HG03135 (cell line): ENCODE results near the gene GCN1.
"Not testable (repeated sequence)": the region's sequence is repeated elsewhere in the genome, so short reads cannot be mapped to it uniquely, and the experiment has no call there.

ENCODE experiments used
- ATAC-seq: cut with Tn5 transposase; IDR thresholded peaks from one replicate; pipeline ENCODE4 v1.9.1; 2021; ENCODE audit warnings: mild to moderate bottlenecking, moderate library complexity; ENCODE audit not compliant: unreplicated experiment

GCN1 gene, protein sequence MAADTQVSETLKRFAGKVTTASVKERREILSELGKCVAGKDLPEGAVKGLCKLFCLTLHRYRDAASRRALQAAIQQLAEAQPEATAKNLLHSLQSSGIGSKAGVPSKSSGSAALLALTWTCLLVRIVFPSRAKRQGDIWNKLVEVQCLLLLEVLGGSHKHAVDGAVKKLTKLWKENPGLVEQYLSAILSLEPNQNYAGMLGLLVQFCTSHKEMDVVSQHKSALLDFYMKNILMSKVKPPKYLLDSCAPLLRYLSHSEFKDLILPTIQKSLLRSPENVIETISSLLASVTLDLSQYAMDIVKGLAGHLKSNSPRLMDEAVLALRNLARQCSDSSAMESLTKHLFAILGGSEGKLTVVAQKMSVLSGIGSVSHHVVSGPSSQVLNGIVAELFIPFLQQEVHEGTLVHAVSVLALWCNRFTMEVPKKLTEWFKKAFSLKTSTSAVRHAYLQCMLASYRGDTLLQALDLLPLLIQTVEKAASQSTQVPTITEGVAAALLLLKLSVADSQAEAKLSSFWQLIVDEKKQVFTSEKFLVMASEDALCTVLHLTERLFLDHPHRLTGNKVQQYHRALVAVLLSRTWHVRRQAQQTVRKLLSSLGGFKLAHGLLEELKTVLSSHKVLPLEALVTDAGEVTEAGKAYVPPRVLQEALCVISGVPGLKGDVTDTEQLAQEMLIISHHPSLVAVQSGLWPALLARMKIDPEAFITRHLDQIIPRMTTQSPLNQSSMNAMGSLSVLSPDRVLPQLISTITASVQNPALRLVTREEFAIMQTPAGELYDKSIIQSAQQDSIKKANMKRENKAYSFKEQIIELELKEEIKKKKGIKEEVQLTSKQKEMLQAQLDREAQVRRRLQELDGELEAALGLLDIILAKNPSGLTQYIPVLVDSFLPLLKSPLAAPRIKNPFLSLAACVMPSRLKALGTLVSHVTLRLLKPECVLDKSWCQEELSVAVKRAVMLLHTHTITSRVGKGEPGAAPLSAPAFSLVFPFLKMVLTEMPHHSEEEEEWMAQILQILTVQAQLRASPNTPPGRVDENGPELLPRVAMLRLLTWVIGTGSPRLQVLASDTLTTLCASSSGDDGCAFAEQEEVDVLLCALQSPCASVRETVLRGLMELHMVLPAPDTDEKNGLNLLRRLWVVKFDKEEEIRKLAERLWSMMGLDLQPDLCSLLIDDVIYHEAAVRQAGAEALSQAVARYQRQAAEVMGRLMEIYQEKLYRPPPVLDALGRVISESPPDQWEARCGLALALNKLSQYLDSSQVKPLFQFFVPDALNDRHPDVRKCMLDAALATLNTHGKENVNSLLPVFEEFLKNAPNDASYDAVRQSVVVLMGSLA (N-terminal part only)

GRCh38 chr12:120194534-120195395 is at the start of gene GCN1:
TSS of gene GCN1 (minus strand) at chr12:120194715. CDS start at chr12:120194697, 18 bp downstream.
- peak; percentile 77 for ATAC-seq

GRCh38 chr12:120242971-120243699 is 48.6 kb upstream of the GCN1 start:
- ATAC-seq, result no peak

GRCh38 chr12:120242275-120242799 is 47.8 kb upstream of the GCN1 start:
- ATAC-seq, result no peak

GRCh38 chr12:120241561-120242274 is 47.2 kb upstream of the GCN1 start:
- ATAC-seq, result no peak

DNA sequence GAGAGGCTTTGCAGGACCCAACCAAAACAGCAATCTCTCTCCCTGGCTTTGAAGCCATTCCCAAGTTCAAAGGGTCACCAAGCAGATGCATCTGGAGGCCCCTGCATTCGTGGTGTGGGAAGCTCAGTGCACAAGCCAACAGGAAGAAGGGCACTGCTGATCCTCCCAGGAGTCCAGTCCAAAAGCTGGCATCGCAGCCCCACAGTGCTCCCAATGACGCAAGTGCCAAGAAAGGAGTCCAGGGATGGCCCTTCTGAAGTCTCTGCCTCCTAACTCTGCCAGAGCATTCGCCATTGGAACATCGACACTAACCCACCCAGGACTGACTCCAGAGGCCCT is 45.9 kb upstream of the GCN1 start:
- ATAC-seq, result no peak

GRCh38 chr12:120239776-120240494 is 45.4 kb upstream of the GCN1 start:
- no peak for ATAC-seq

GRCh38 chr12:120238839-120239445 is 44.4 kb upstream of the GCN1 start:
- ATAC-seq, result no peak

GRCh38 chr12:120238217-120238616 is 43.7 kb upstream of the GCN1 start:
- ATAC-seq, result no peak

GRCh38 chr12:120237360-120238171 is 43.1 kb upstream of the GCN1 start:
- no peak for ATAC-seq

- ATAC-seq, result not testable (repeated sequence)
These were observed 42.3 kb upstream of the GCN1 start for GRCh38 chr12:120236809-120237208.

DNA sequence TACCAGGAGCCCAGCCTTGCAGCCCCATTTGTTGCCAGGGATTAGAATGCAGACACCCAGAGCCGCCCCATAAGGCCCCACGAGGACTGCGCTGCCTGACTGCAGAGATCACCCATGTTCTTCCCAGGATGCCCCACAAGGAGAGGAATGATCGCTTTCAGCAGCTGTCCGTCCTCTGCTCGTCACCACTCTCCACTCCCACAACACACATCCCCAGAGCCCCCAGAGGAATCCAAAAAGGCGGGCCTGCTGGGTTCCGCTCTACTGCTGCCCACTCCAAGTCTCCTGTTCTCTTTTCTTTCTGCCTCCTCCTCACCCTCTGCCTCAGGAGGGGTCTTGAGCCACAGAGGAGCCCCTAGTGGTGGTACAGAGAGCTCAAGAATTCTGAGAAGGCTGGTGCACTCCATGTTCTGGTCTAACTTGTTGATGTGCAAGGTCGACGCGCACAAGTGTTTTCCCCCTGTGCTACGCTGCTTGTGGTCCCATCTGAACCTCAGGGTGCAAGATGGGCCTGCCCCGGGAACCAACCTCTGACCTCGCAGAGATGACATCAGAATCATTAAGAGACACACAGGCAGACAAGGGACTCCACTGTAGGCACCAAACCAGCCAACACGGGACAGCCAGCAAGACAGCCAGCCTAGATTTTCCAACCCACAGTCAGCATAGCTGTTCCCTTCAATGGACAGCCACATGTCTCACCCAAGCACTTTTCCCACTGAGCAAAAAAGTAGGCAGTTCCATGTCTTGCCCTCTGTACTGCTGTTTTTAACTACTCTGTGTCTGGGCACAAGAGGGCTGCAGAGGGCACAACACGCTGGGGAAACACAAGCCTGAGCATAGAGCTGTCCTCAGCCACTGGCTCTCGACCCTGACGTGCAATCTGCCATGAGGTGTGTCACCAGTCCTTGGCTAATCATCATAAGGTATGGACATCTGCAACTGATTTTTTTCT is 41.1 kb upstream of the GCN1 start:
- ATAC-seq, result no peak

DNA sequence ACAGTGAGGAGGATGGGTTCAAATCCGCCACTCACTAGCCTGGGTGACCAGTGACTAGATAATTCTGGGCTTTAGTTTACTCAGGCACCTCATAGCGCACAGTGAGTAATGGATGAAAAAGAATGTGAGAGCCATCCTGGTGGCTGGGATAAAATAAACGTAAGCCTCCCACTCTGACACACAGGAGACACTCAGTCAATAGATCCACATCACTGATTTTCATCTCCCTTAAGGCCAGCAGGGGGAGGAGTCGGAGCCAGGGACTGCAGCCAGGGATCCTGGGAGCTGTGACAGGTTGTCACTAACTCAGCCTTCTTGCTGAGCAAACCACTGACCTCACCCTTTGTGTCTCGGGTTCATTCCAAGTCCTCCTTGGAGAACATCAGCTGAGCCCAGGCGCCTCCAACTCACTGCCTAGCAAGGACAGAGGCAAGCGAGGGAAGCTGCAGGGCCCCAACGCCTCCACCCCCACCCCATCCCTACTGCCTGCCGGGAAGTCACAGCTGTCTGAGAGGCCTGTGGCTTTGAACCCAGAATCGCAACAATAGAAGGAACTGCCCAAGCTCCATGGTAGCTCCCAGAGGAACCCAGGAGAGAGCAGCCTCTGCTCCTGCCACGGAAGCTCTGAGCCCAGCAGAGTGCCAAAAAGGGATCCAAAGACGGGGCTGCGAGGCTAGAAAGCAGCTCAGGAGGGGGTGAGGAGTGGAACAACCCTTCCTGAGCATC is 40.3 kb upstream of the GCN1 start:
- no peak for ATAC-seq

DNA sequence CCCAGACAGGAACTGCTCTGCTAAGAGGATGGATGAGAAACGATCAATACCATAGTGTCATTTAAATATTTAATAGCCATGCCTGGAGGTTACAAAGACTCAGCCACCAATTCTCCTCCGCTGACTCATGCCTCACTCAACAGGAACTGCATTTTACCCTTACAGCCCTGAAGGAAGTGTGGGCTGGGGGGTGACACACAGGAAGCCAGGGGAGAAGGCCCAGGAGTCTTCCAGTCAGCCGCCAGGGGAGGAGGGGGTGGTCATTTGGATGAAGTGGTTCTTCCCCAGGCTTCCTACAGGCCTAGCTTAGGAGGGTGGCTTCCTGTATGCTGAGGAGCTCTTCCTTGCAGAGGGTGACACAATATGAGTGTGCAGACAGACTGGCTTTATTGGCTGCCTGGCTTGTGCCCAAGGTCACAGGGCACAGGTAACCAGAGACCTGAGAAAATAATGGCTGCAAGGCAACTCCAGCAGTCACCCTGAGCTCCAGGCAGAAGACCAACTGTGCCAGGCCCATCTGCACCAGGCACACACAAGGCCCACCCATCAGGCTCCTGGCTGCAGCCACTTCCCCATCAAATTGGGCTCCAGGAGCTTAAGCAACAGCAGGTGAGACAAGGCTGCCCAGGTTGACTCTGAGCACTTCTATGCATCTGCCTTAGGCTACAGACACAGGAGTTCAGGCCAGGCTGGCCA is 36.9 kb upstream of the GCN1 start:
- ATAC-seq, result no peak

- ATAC-seq, result no peak
These were observed 36.4 kb upstream of the GCN1 start for GRCh38 chr12:120230974-120231315.
